OCI-LY3 (cell line): Measurements from ENCODE around the gene RPGRIP1L.

Experiments used
- H2AFZ ChIP-seq: fragments of 200-600, 300-600 bp; shearing (Covaris generic); 2 replicates; pipeline ENCODE4 v1.6.0; 2014; ENCODE audit warnings: antibody characterized with exemption, low read depth, low read length
- H3K27ac ChIP-seq: fragments of 200-600, 300-600 bp; sonication (generic); 2 replicates; pipeline ENCODE4 v1.5.1; 2014; ENCODE audit warnings: mild to moderate bottlenecking, low read length, moderate library complexity, mixed read lengths
- H3K27me3 ChIP-seq: fragments of 200-600, 300-600 bp; sonication (generic); 2 replicates; pipeline ENCODE4 v1.6.1; 2014; ENCODE audit warnings: low read depth, low read length, mixed read lengths
- H3K36me3 ChIP-seq: fragments of 200-600, 300-600 bp; sonication (generic); replicated peaks from 2 replicates; pipeline ENCODE3; 2014; ENCODE audit warnings: low read depth, low read length, mixed read lengths
- H3K4me1 ChIP-seq: fragments of 300-600, 200-600 bp; sonication (generic); 2 replicates; pipeline ENCODE4 v1.6.1; 2014; ENCODE audit warnings: low read length, mixed read lengths
- H3K4me2 ChIP-seq: fragments of 200-600, 300-600 bp; sonication (generic); 2 replicates; pipeline ENCODE4 v1.6.1; 2014; ENCODE audit warnings: low read length, mixed read lengths
- H3K4me3 ChIP-seq: fragments of 300-600, 200-600 bp; sonication (generic); 2 replicates; pipeline ENCODE4 v1.5.1; 2014; ENCODE audit warnings: antibody characterized with exemption, mild to moderate bottlenecking, low read length, moderate library complexity
- H3K79me2 ChIP-seq: fragments of 300-600, 200-600 bp; shearing (Covaris generic); 2 replicates; pipeline ENCODE4 v1.6.1; 2014; ENCODE audit warnings: mild to moderate bottlenecking, low read length, mixed read lengths
- H3K9ac ChIP-seq: fragments of 300-600, 200-600 bp; shearing (Covaris generic); 2 replicates; pipeline ENCODE4 v1.6.0; 2014; ENCODE audit warnings: mild to moderate bottlenecking, low read length, moderate library complexity
- H3K9me3 ChIP-seq: fragments of 200-600, 300-600 bp; shearing (Covaris generic); 2 replicates; pipeline ENCODE4 v1.6.1; 2014; ENCODE audit warnings: low read length, mixed read lengths; ENCODE audit not compliant: insufficient read depth
- H4K20me1 ChIP-seq: fragments of 200-600, 300-600 bp; sonication (generic); 2 replicates; pipeline ENCODE4 v1.6.1; 2016; ENCODE audit warnings: low read length, mixed read lengths; ENCODE audit not compliant: insufficient read depth
- EZH2phosphoT487 ChIP-seq: fragments of 200-600 bp; shearing (Covaris generic); IDR thresholded peaks from 2 replicates; pipeline ENCODE4 v1.6.1; 2018; ENCODE audit warnings: antibody characterized with exemption, mixed run types, low read depth
- TF ChIP-seq, protein P1 (sequence below): fragments of 200-600, 300-600 bp; sonication (generic); IDR thresholded peaks from 2 replicates; pipeline ENCODE4 v1.5.1; 2014; ENCODE audit warnings: antibody characterized with exemption, low read length, low read depth

RPGRIP1L gene

DNA sequence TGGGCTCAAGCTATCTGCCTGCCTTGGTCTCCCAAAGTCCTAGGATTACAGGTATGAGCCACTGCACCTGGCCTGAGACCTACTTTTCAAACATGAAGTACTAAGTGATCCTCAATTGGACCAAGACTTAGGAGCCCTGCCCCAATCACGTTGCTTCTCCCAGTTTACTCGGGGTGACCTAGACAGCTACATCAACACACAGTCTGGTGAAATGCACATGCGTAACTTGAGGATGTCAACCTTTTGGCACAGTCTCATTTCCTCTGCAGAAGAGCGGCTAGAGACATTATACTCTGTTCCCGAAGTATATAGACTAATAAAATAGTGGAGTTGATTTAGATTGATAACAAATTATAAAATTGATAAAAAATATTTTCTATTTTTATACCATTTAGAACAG, 17.4 kb upstream of the RPGRIP1L start:
- no peak for TF ChIP-seq EZH2phosphoT487
- TF ChIP-seq, protein P1, sequence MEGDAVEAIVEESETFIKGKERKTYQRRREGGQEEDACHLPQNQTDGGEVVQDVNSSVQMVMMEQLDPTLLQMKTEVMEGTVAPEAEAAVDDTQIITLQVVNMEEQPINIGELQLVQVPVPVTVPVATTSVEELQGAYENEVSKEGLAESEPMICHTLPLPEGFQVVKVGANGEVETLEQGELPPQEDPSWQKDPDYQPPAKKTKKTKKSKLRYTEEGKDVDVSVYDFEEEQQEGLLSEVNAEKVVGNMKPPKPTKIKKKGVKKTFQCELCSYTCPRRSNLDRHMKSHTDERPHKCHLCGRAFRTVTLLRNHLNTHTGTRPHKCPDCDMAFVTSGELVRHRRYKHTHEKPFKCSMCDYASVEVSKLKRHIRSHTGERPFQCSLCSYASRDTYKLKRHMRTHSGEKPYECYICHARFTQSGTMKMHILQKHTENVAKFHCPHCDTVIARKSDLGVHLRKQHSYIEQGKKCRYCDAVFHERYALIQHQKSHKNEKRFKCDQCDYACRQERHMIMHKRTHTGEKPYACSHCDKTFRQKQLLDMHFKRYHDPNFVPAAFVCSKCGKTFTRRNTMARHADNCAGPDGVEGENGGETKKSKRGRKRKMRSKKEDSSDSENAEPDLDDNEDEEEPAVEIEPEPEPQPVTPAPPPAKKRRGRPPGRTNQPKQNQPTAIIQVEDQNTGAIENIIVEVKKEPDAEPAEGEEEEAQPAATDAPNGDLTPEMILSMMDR, result no peak
- no peaks in the 10 kb centered on the region for H3K9me3 ChIP-seq
- peaks cover 16% of the 10 kb centered on the region for H3K79me2 ChIP-seq

DNA sequence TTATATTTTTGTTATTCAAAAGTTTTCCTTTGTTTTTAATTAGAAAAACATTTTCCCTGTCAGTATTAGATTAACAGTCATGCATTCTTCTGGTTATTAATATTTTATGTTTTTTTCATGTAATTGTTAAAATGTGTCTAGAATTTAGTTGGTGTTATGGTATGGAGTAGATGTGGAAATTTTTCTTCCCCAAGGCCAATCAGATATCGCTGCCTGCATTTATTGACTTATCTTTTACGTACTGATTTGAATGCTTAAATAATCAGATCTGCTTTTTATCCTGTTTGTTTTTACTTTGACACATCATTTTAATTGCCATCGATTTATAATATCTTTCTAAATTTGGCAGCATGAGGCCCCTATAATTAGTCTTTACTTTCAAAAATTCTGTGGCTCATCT, 13.9 kb upstream of the RPGRIP1L start:
- Histone ChIP-seq H3K4me3 (no peak overlapping the region), H4K20me1 (no peaks in the 10 kb centered on the region), H3K27ac (no peak overlapping the region)

More for the DNA sequence above, 17.4 kb upstream of the RPGRIP1L start:
- H3K4me1 ChIP-seq, result no peaks in the 10 kb centered on the region
- no peak overlapping the region for H2AFZ ChIP-seq
- no peaks in the 10 kb centered on the region for H4K20me1 ChIP-seq
- H3K36me3 ChIP-seq, result no peaks in the 10 kb centered on the region
- no peaks in the 10 kb centered on the region for H3K27me3 ChIP-seq
- no peak overlapping the region for H3K9ac ChIP-seq
- no peak overlapping the region for H3K27ac ChIP-seq
- no peak overlapping the region for H3K4me3 ChIP-seq
- no peak overlapping the region for H3K4me2 ChIP-seq

DNA sequence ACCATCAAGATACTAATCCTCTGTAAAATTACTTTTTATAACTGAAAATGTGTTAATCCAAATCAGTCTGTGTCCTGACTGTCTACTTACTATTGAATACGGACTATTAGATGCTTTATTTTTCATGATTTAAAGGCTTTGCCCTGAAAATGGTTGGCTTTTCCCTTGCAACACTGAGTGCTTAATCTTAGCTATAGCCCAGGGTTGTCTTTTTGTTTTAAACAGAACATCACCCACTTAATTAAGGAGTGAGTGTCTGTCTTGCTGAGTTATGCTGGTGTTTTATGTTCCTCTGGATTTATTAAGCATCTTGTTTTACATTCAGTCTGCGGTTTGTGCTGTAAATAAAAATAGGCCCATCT, 11.3 kb upstream of the RPGRIP1L start:
- Histone ChIP-seq H3K79me2 (peaks cover 39% of the 10 kb centered on the region), H3K9ac (no peak overlapping the region), H3K36me3 (no peaks in the 10 kb centered on the region), H3K27me3 (no peaks in the 10 kb centered on the region), H2AFZ (no peak overlapping the region), H3K4me1 (no peaks in the 10 kb centered on the region), H4K20me1 (no peaks in the 10 kb centered on the region), H3K4me2 (no peak overlapping the region), H3K27ac (no peak overlapping the region), H3K4me3 (no peak overlapping the region), H3K9me3 (no peaks in the 10 kb centered on the region)
- TF ChIP-seq, protein P1, result no peak
- TF ChIP-seq EZH2phosphoT487, result no peak

More for the DNA sequence above, 13.9 kb upstream of the RPGRIP1L start:
- H3K9ac ChIP-seq, result no peak overlapping the region
- no peaks in the 10 kb centered on the region for H3K36me3 ChIP-seq
- no peak overlapping the region for H2AFZ ChIP-seq
- H3K27me3 ChIP-seq, result no peaks in the 10 kb centered on the region
- no peaks in the 10 kb centered on the region for H3K9me3 ChIP-seq
- TF ChIP-seq EZH2phosphoT487, result no peak
- TF ChIP-seq, protein P1, result no peak
- H3K4me2 ChIP-seq, result no peak overlapping the region
- no peaks in the 10 kb centered on the region for H3K4me1 ChIP-seq
- peaks cover 37% of the 10 kb centered on the region for H3K79me2 ChIP-seq

DNA sequence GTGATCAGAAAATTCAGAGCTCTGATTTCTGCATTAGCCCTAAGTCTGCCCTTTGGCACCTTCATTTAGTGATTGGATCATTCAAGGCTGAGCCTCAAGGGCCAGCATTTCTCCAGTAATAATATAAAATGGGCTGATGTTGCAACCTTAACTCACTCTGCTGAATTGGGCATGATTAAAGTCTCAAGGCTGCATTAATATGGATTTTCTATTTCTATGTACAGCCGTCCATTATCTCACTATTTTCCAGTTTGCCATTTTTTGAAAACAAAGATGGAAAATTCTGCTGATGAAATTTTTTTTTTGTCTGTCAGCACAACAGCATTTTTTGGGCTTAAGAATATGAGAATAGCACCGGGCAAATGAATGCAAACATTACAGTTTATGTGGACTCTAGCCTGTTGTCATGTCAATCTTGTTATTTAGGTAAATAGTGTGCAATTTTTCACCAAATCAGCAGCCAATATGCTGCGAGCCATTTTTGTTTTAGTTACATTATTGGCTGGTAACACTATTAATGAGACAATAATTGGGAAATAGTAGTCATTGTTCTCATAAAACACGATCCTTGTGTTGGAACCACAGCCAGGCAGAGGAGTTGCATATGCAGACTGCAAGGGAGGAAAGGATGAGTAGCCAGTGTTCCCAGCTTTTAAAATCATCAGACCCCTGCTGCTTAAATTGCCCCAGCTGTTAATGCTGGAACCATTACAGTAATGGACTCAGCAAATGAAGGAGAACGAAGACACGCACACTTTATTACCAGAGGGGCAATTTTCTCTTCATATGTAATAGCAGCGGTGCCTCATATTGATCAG, 10.8 kb upstream of the RPGRIP1L start:
- Histone ChIP-seq H3K9me3 (no peaks in the 10 kb centered on the region), H3K4me3 (no peak overlapping the region), H3K4me1 (no peaks in the 10 kb centered on the region), H3K4me2 (no peak overlapping the region), H3K27me3 (no peaks in the 10 kb centered on the region), H3K36me3 (no peaks in the 10 kb centered on the region), H2AFZ (no peak overlapping the region), H4K20me1 (no peaks in the 10 kb centered on the region), H3K79me2 (peaks cover 41% of the 10 kb centered on the region), H3K9ac (no peak overlapping the region), H3K27ac (no peak overlapping the region)
- TF ChIP-seq, protein P1, result no peak
- no peak for TF ChIP-seq EZH2phosphoT487
